Hippocampal formation (tissue), 2 donors: Measurements from ENCODE around the gene PRSS27.
"Not testable (repeated sequence)": the region's sequence is repeated elsewhere in the genome, so short reads cannot be mapped to it uniquely, and the experiment has no call there.

ENCODE experiments used
- DNase-seq, 2 donors: peaks; one replicate each; lab custom pipeline; 2025; lab: John Stamatoyannopoulos, UW

PRSS27 gene

GRCh38 chr16:2724088-2724676 lies 4.2 kb upstream of the PRSS27 start:
- DNase-seq, result no peak

DNA sequence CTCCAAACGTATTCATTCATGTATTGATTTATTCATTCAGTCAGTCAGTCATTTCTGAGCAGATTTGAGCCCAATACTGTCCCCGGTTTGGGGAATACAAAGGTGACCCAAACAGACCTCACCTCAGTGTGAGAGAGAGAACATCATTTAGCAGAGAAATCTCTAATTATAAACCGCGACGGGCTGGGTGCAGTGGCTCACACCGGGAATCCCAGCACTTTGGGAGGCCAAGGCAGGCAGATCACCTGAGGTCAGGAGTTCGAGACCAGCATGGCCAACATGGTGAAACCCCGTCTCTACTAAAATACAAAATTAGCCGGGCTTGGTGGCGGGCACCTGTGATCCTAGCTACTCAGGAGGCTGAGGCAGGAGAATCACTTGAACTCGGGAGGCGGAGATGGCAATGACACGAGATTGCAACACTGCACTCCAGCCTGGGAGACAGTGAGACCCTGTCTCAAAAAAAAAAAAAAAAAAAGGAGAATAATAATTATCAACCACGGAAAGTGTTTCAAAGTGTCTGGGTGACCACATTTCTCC lies 1.7 kb upstream of the PRSS27 start:
- DNase-seq, result not testable (repeated sequence)

DNA sequence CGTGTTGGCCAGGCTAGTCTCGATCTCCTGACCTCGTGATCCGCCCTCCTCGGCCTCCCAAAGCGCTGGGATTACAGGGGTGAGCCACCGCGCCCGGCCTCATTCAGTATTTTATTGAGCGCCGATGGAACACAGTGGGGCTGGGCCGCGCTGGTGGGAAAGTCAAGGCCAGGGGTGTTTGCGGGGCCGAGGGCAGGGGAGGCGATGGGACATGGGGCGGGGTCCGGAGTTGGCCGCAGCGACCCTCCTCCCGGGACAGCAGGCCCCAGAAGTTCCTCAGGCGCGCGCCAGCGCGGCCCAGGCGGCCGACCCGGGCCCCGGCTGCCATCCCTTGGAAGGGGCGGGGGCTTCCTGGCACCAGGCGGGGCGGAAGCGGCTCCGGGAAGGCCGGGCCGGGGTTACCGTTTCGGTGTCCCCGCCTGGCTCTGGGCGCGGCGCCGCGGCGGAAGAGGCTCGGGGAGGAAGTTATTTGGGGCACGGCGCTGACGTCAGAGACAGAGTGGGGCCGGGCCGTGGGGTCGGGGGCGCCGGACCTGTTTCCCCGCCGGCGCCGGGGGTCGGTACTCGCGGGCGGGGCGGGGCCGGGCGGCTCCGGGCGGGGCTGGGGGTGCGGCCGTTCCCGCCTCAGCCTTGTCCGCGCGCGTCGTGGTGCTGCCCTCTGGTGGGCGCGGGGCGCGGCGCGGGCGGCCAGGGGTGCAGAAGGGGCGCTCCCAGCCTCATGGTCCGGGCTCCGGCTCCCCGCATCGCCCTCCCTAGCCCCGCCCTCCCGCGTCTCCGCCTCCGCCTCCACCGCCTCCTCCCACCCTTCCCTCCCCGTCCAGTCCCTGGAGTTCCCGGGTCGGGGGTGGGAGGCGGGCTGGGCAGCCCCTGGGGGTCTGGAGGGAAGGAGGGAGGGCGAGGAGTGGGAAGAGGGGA lies 952 bp upstream of the PRSS27 start:
- peak in 1 of 2 donors; percentile 65 for DNase-seq

GRCh38 chr16:2719328-2720063 lies 528 bp downstream of the PRSS27 start:
- DNase-seq, result no peak

GRCh38 chr16:2717383-2718263 lies 2.4 kb downstream of the PRSS27 start:
- no peak for DNase-seq

- no peak for DNase-seq
Measured at GRCh38 chr16:2716948-2717347, 3.1 kb downstream of the PRSS27 start.

- no peak for DNase-seq
Measured at GRCh38 chr16:2715966-2716885, 3.8 kb downstream of the PRSS27 start.

GRCh38 chr16:2715519-2715918 lies 4.5 kb downstream of the PRSS27 start:
- DNase-seq, result no peak

- DNase-seq, result no peak
Measured at GRCh38 chr16:2715064-2715463, 5.0 kb downstream of the PRSS27 start.

- no peak for DNase-seq
Measured at GRCh38 chr16:2713985-2714774, 5.8 kb downstream of the PRSS27 start.

- no peak for DNase-seq
Measured at GRCh38 chr16:2713523-2713922, 6.5 kb downstream of the PRSS27 start.

DNA sequence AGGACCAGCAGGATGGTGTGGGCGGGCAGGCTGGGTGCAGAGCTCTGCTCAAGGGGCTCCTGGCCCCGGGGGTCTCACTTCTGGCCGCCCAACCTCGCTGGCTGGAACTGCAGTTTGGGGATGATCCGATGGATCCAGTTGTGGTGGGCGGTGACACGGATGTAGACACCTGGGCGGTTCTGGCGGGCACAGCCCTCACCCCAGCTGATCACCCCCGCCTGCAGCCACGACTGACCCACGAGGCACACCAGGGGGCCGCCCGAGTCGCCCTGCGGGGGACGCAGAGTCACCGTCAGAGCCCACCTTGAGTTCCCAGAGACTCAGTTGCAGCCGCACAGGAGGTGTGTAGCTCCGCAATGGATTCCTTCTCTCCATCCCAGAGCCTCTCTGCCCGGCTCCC lies 7.5 kb downstream of the PRSS27 start:
- no peak for DNase-seq

GRCh38 chr16:2712063-2712441 lies 8.0 kb downstream of the PRSS27 start:
- DNase-seq, result no peak

GRCh38 chr16:2711370-2712062 lies 8.5 kb downstream of the PRSS27 start:
- DNase-seq, result no peak

- DNase-seq, result no peak
Measured at GRCh38 chr16:2710711-2711231, 9.3 kb downstream of the PRSS27 start.

GRCh38 chr16:2710021-2710710 lies 9.9 kb downstream of the PRSS27 start:
- no peak for DNase-seq

- DNase-seq, result no peak
Measured at GRCh38 chr16:2709588-2709984, 10.4 kb downstream of the PRSS27 start.

DNA sequence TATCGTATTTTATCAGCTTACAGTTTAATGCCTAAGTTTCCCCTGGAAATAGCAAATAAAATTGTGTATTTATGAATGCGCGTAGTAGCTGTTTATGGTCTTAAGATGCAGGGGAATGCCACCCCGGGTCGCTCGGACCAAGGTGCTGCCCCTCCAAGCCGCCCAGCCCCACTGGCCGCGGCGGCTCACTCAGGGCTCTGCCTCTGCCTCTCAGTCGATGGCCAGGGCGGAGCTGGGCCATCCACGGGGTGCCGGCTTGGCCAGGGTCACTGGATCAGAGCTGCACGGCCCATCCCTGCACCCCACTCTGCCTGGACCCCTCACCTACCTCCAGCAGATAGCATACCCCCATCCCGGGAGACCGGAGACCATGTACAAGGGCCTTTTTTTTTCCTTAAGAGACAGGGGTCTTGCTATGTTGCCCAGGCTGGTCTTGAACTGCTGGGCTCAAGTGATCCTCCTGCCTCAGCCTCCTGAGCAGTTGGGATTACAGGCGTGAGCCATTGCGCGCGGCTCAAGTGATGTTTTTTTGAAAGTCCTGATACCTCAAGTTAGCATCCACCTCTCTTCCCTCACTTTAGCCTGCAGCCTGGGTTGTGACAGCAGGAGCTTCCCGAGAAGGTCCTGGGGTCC lies 11.0 kb downstream of the PRSS27 start:
- DNase-seq, result no peak
